ENCODE results near the gene SERPINB1. TPM values are rescaled to one million over a fixed set of nuclear protein-coding genes. Genes with fewer than 3 reads are reported as not detected.

Gene SERPINB1
- polyA plus RNA-seq, 1 of the 3 experiments (the other 2 are of a cell fraction) = 9.4 TPM

GRCh38 chr6:2831392-2831791 is 10.3 kb downstream of the SERPINB1 start:
- H3K27me3 ChIP-seq (ENCODE audit: insufficient read depth) = no peaks in the 10 kb centered on the region
- no peaks in the 10 kb centered on the region for H4K20me1 ChIP-seq (ENCODE audit: insufficient read depth)
- H3F3A ChIP-seq (replicated peaks; ENCODE audit: insufficient read depth) = no peaks in the 10 kb centered on the region
- H3K9me3 ChIP-seq = no peaks in the 10 kb centered on the region
- H2AFZ ChIP-seq (ENCODE audit: low read depth) = no peak overlapping the region
- no peak for DNase-seq
- H3K79me2 ChIP-seq (ENCODE audit: insufficient read depth) = no peaks in the 10 kb centered on the region
- no peak overlapping the region for H3K9ac ChIP-seq
- TF ChIP-seq CTCF (IDR thresholded peaks at IDR 0.05) (no peak), TEAD4 (IDR thresholded peaks at IDR 0.05; ENCODE audit: borderline replicate concordance, insufficient read depth) (no peak)
- H3K27ac ChIP-seq (ENCODE audit: low read depth in 2 of 2, low read length in 1 of 2) = no peak overlapping the region
- H3K36me3 ChIP-seq (replicated peaks in 1 of 2; ENCODE audit: control insufficient read depth in 1 of 2, insufficient read depth in 2 of 2, low read length in 1 of 2) = peaks cover 11 to 12% of the 10 kb centered on the region in 2 experiments
- no peaks in the 10 kb centered on the region for H3K4me1 ChIP-seq (ENCODE audit: control insufficient read depth in 1 of 2, insufficient read depth in 2 of 2, low read depth in 1 of 2, low read length in 1 of 2)
- no peaks in the 10 kb centered on the region for H3K9me2 ChIP-seq
- WGBS (ENCODE audit: low lambda C conversion rate) = 90% methylated on average over 2 of the region's 2 CpGs
- CTCF ChIA-PET = interaction anchor here (0.8 to 0.9 kb wide), 2 partner anchors 15 to 121 kb away, joined by 3 read pairs; no protein-coding TSS in a partner anchor
- H3K4me2 ChIP-seq = no peak overlapping the region
- POLR2A ChIA-PET = no interaction called here
- H3K4me3 ChIP-seq (ENCODE audit: low read depth in 2 of 2, low read length in 1 of 2) = no peak overlapping the region

GRCh38 chr6:2830183-2830582 is 11.5 kb downstream of the SERPINB1 start:
- WGBS (ENCODE audit: low lambda C conversion rate) = 94% methylated on average over 3 of the region's 3 CpGs

More at GRCh38 chr6:2830183-2830582, 11.5 kb downstream of the SERPINB1 start:
- H2AFZ ChIP-seq (ENCODE audit: low read depth) = no peak overlapping the region
- H3K9me3 ChIP-seq = no peaks in the 10 kb centered on the region
- H3K27ac ChIP-seq (ENCODE audit: low read depth in 2 of 2, low read length in 1 of 2) = no peak overlapping the region
- TF ChIP-seq TEAD4 (IDR thresholded peaks at IDR 0.05; ENCODE audit: borderline replicate concordance, insufficient read depth) (no peak), PBX3 (IDR thresholded peaks at IDR 0.05) (no peak), USF1 (IDR thresholded peaks at IDR 0.05; ENCODE audit: borderline replicate concordance, low read depth) (no peak), YY1 (IDR thresholded peaks at IDR 0.05; ENCODE audit: low read depth) (no peak), MXI1 (IDR thresholded peaks at IDR 0.05; ENCODE audit: low read depth, low read length) (no peak), FOXM1 (IDR thresholded peaks at IDR 0.05; ENCODE audit: low read depth) (no peak), RXRA (IDR thresholded peaks at IDR 0.05; ENCODE audit: borderline replicate concordance, low read depth) (no peak), TCF12 (IDR thresholded peaks at IDR 0.05) (no peak), ELF1 (IDR thresholded peaks at IDR 0.05) (no peak), SMC3 (IDR thresholded peaks at IDR 0.05; ENCODE audit: low read depth, low read length) (no peak), MEF2A (IDR thresholded peaks at IDR 0.05; ENCODE audit: borderline replicate concordance, low read depth) (no peak), IRF3 (IDR thresholded peaks at IDR 0.05; ENCODE audit: low read depth, low read length) (no peak), POLR2AphosphoS5 (IDR thresholded peaks at IDR 0.05; ENCODE audit: low read depth, low read length) (no peak), RCOR1 (IDR thresholded peaks at IDR 0.05; ENCODE audit: low read length) (no peak), EZH2phosphoT487 (IDR thresholded peaks at IDR 0.05; ENCODE audit: borderline replicate concordance, low read depth) (no peak), MAX (IDR thresholded peaks at IDR 0.05; ENCODE audit: low read depth) (no peak), FOSL2 (IDR thresholded peaks at IDR 0.05; ENCODE audit: borderline replicate concordance, low read depth) (no peak)
- ChIA-PET POLR2A (no interaction called here), CTCF (interaction anchor here (1.6 kb wide), 1 partner anchor 39 kb away, joined by 5 read pairs; no protein-coding TSS in a partner anchor)
- H3K4me3 ChIP-seq (ENCODE audit: low read depth in 2 of 2, low read length in 1 of 2) = no peak overlapping the region
- no peaks in the 10 kb centered on the region for H3F3A ChIP-seq (replicated peaks; ENCODE audit: insufficient read depth)
- H3K9me2 ChIP-seq = no peaks in the 10 kb centered on the region
- H3K79me2 ChIP-seq (ENCODE audit: insufficient read depth) = no peaks in the 10 kb centered on the region
- H3K36me3 ChIP-seq (replicated peaks in 1 of 2; ENCODE audit: control insufficient read depth in 1 of 2, insufficient read depth in 2 of 2, low read length in 1 of 2) = peaks cover 4 to 5% of the 10 kb centered on the region in 2 experiments
- H3K4me2 ChIP-seq = no peak overlapping the region
- H4K20me1 ChIP-seq (ENCODE audit: insufficient read depth) = no peaks in the 10 kb centered on the region
- DNase-seq = no peak
- H3K4me1 ChIP-seq (ENCODE audit: control insufficient read depth in 1 of 2, insufficient read depth in 2 of 2, low read depth in 1 of 2, low read length in 1 of 2) = no peaks in the 10 kb centered on the region
- no peaks in the 10 kb centered on the region for H3K27me3 ChIP-seq (ENCODE audit: insufficient read depth)
- no peak overlapping the region for H3K9ac ChIP-seq
